HEK293 (cell line): Measurements from ENCODE around the gene PPFIBP1.

ENCODE experiments used
- CTCF ChIP-seq: fragments of 450-650 bp; formaldehyde crosslinking; IDR thresholded peaks from 2 replicates; pipeline ENCODE4 v1.5.1; 2016; ENCODE audit warnings: missing biosample characterization, missing genetic modification characterization
- REST ChIP-seq: fragments of 450-650 bp; formaldehyde crosslinking; IDR thresholded peaks from 2 replicates; pipeline ENCODE4 v1.5.1; 2016; ENCODE audit warnings: missing biosample characterization, missing genetic modification characterization
- ZBTB6 ChIP-seq: fragments of 450-650 bp; formaldehyde crosslinking; IDR thresholded peaks from 2 replicates; pipeline ENCODE4 v1.5.1; 2017; ENCODE audit warnings: missing biosample characterization, missing genetic modification characterization
- ZNF335 ChIP-seq: fragments of 450-650 bp; formaldehyde crosslinking; conservative IDR thresholded peaks from 2 replicates; pipeline ENCODE4 v1.5.1; 2016; ENCODE audit warnings: missing biosample characterization, missing genetic modification characterization
- ZNF362 ChIP-seq: fragments of 450-650 bp; formaldehyde crosslinking; IDR thresholded peaks from 2 replicates; pipeline ENCODE4 v1.5.1; 2016; ENCODE audit warnings: missing biosample characterization, missing genetic modification characterization
- ZNF785 ChIP-seq: fragments of 450-650 bp; formaldehyde crosslinking; IDR thresholded peaks from 2 replicates; pipeline ENCODE4 v1.5.1; 2016; ENCODE audit warnings: missing biosample characterization, missing genetic modification characterization
- ZNF843 ChIP-seq: fragments of 450-650 bp; formaldehyde crosslinking; IDR thresholded peaks from 2 replicates; pipeline ENCODE4 v1.5.1; 2016; ENCODE audit warnings: missing biosample characterization, missing genetic modification characterization

- TF ChIP-seq CTCF (no peak), ZNF362 (no peak), REST (tag by site-specific recombination) (no peak), ZNF843 (tag by site-specific recombination) (peak; percentile 46; the same call in 1 of the 2 replicates), ZNF335 (no peak), ZNF785 (tag by site-specific recombination) (no peak), ZBTB6 (tag by site-specific recombination) (no peak)
Observed at GRCh38 chr12:27610374-27610773, 86.4 kb downstream of the PPFIBP1 start.
